IMR-90 (cell line): Measurements from ENCODE around the gene AKT1S1. TPM values are rescaled to one million over a fixed set of nuclear protein-coding genes. Genes with fewer than 3 reads are reported as not detected.

Experiments used
- ATAC-seq: fragments of 200-7000 bp; cut with Tn5 transposase; 2 replicates; pipeline ENCODE4 v1.9.1; 2020; ENCODE audit warnings: low read depth, mild to moderate bottlenecking, moderate library complexity
- BruUV-seq: library from RNA; stranded (reverse); fragments of 400-500 nt; replicated peaks from 2 replicates; lab custom pipeline; 2021; lab: Mats Ljungman, UMichigan
- CTCF ChIA-PET: fragments of 300-600 bp; formaldehyde crosslinking; extraction: SDS; loops from one replicate; lab custom pipeline; 2021; ENCODE audit warnings: antibody characterized with exemption; lab: Yijun Ruan, JAX
- POLR2A ChIA-PET: fragments of 300-600 bp; sonication (Branson Sonifier 250); formaldehyde crosslinking; loops from one replicate; lab custom pipeline; 2022; ENCODE audit warnings: antibody characterized with exemption; ENCODE audit not compliant: unreplicated experiment; lab: Charles Lee
- DNase-seq: peaks from one replicate; pipeline ENCODE4 v3.0.0; 2013
- H2AFZ ChIP-seq: replicated peaks from 2 replicates; pipeline ENCODE3; 2013; ENCODE audit warnings: low read length, mild to moderate bottlenecking; ENCODE audit not compliant: poor library complexity
- H2AK5ac ChIP-seq: 2 replicates; pipeline ENCODE4 v1.6.1; 2013; ENCODE audit warnings: low read depth, low read length, inconsistent platforms
- H2AK9ac ChIP-seq: replicated peaks from 2 replicates; pipeline ENCODE3; 2013; ENCODE audit warnings: mild to moderate bottlenecking, low read depth, low read length, moderate library complexity; ENCODE audit not compliant: poor library complexity
- H2BK120ac ChIP-seq: 2 replicates; pipeline ENCODE4 v1.6.1; 2013; ENCODE audit warnings: low read depth, low read length, inconsistent platforms
- H2BK15ac ChIP-seq: 3 replicates; pipeline ENCODE4 v1.6.1; 2013; ENCODE audit warnings: low read depth, low read length, inconsistent platforms
- H2BK20ac ChIP-seq: 2 replicates; pipeline ENCODE4 v1.6.1; 2013; ENCODE audit warnings: low read depth, mild to moderate bottlenecking, inconsistent platforms, low read length, moderate library complexity
- H2BK5ac ChIP-seq: 2 replicates; pipeline ENCODE4 v1.6.1; 2013; ENCODE audit warnings: mild to moderate bottlenecking, low read depth, low read length, inconsistent platforms; ENCODE audit not compliant: poor library complexity, severe bottlenecking
- H3K14ac ChIP-seq: replicated peaks from 2 replicates; pipeline ENCODE4 v1.6.1; 2013; ENCODE audit warnings: low read depth, low read length, inconsistent platforms
- H3K18ac ChIP-seq: 2 replicates; pipeline ENCODE4 v1.6.1; 2013; ENCODE audit warnings: low read depth, low read length, control low read depth
- H3K23ac ChIP-seq: 2 replicates; pipeline ENCODE4 v1.6.1; 2013; ENCODE audit warnings: low read depth, low read length, inconsistent platforms
- H3K27ac ChIP-seq: 2 replicates; pipeline ENCODE4 v1.5.1; 2013; ENCODE audit warnings: mild to moderate bottlenecking, control low read depth, low read length; ENCODE audit not compliant: insufficient read depth
- H3K27me3 ChIP-seq: 2 replicates; pipeline ENCODE4 v1.6.1; 2013; ENCODE audit warnings: low read length; ENCODE audit not compliant: control insufficient read depth, insufficient read depth
- H3K36me3 ChIP-seq: 2 replicates; pipeline ENCODE4 v1.6.1; 2013; ENCODE audit warnings: low read length, mixed read lengths; ENCODE audit not compliant: control insufficient read depth, insufficient read depth
- H3K4ac ChIP-seq: 2 replicates; pipeline ENCODE4 v1.6.1; 2013; ENCODE audit warnings: low read depth, low read length, inconsistent platforms
- H3K4me1 ChIP-seq: 2 replicates; pipeline ENCODE4 v1.6.1; 2013; ENCODE audit warnings: low read length, mixed read lengths; ENCODE audit not compliant: control insufficient read depth, insufficient read depth
- H3K4me2 ChIP-seq: 2 replicates; pipeline ENCODE4 v1.6.1; 2013; ENCODE audit warnings: low read depth, mild to moderate bottlenecking, control low read depth, low read length, moderate library complexity
- H3K4me3 ChIP-seq: 2 replicates; pipeline ENCODE4 v1.5.1; 2013; ENCODE audit warnings: low read depth, mild to moderate bottlenecking, control low read depth, low read length, moderate library complexity; ENCODE audit not compliant: insufficient read depth
- H3K56ac ChIP-seq: 2 replicates; pipeline ENCODE4 v1.6.1; 2013; ENCODE audit warnings: low read length, inconsistent platforms; ENCODE audit not compliant: insufficient read depth; ENCODE audit errors: extremely low read depth
- H3K79me1 ChIP-seq, 2 experiments: 2 replicates each; pipeline ENCODE4 v1.6.1; 2013; ENCODE audit warnings: low read length in 2 of 2, inconsistent platforms in 1 of 2, low read depth in 1 of 2
- H3K9ac ChIP-seq: 2 replicates; pipeline ENCODE4 v1.6.1; 2013; ENCODE audit warnings: low read depth, low read length, control low read depth
- H3K9me1 ChIP-seq: 2 replicates; pipeline ENCODE4 v1.6.1; 2013; ENCODE audit warnings: low read length, inconsistent platforms; ENCODE audit not compliant: insufficient read depth
- H3K9me3 ChIP-seq: 2 replicates; pipeline ENCODE4 v1.6.1; 2013; ENCODE audit warnings: low read length; ENCODE audit not compliant: control insufficient read depth, insufficient read depth
- H4K20me1 ChIP-seq: 2 replicates; pipeline ENCODE4 v1.6.1; 2013; ENCODE audit warnings: low read length, inconsistent platforms; ENCODE audit not compliant: insufficient read depth
- H4K5ac ChIP-seq: 2 replicates; pipeline ENCODE4 v1.6.1; 2013; ENCODE audit warnings: mild to moderate bottlenecking, low read depth, low read length, control low read depth
- H4K8ac ChIP-seq, 2 experiments: 2 replicates each; pipeline ENCODE4 v1.6.1; 2013; ENCODE audit warnings: low read depth in 2 of 2, low read length in 2 of 2, control low read depth in 1 of 2, inconsistent platforms in 1 of 2
- H4K91ac ChIP-seq: 2 replicates; pipeline ENCODE4 v1.6.1; 2013; ENCODE audit warnings: low read depth, low read length, inconsistent platforms; ENCODE audit not compliant: insufficient read depth
- BHLHE40 ChIP-seq: fragments of 150-350 bp; IDR thresholded peaks from 2 replicates; pipeline ENCODE4 v1.6.1; 2016; ENCODE audit warnings: mild to moderate bottlenecking, low read depth, low read length
- CEBPB ChIP-seq: IDR thresholded peaks from 2 replicates; pipeline ENCODE4 v1.6.1; 2012; ENCODE audit warnings: low read depth, low read length, improper control_type of control experiment
- CHD1 ChIP-seq: IDR thresholded peaks from 2 replicates; pipeline ENCODE4 v1.6.1; 2012; ENCODE audit warnings: low read depth, low read length, improper control_type of control experiment
- FOS ChIP-seq: fragments of 150-350 bp; IDR thresholded peaks from 2 replicates; pipeline ENCODE4 v1.6.1; 2016; ENCODE audit warnings: low read depth, low read length
- MAFK ChIP-seq: IDR thresholded peaks from 2 replicates; pipeline ENCODE4 v1.6.1; 2012; ENCODE audit warnings: low read depth, low read length, improper control_type of control experiment
- MAZ ChIP-seq: IDR thresholded peaks from 2 replicates; pipeline ENCODE4 v1.6.1; 2012; ENCODE audit warnings: low read depth, mild to moderate bottlenecking, low read length, improper control_type of control experiment, moderate library complexity, borderline replicate concordance
- MXI1 ChIP-seq: IDR thresholded peaks from 2 replicates; pipeline ENCODE4 v1.6.1; 2012; ENCODE audit warnings: low read depth, mild to moderate bottlenecking, low read length, moderate library complexity, borderline replicate concordance
- NFE2L2 ChIP-seq: fragments of 150-350 bp; IDR thresholded peaks from 2 replicates; pipeline ENCODE4 v1.6.1; 2016; ENCODE audit warnings: low read depth, mild to moderate bottlenecking, low read length
- POLR2A ChIP-seq: IDR thresholded peaks from 2 replicates; pipeline ENCODE4 v1.6.1; 2012; ENCODE audit warnings: mild to moderate bottlenecking, low read depth, low read length
- RAD21 ChIP-seq: IDR thresholded peaks from 2 replicates; pipeline ENCODE4 v1.6.1; 2012; ENCODE audit warnings: low read length, improper control_type of control experiment
- RCOR1 ChIP-seq: IDR thresholded peaks from 2 replicates; pipeline ENCODE4 v1.6.1; 2012; ENCODE audit warnings: mild to moderate bottlenecking, low read length, improper control_type of control experiment; ENCODE audit not compliant: insufficient replicate concordance
- RFX5 ChIP-seq: IDR thresholded peaks from 2 replicates; pipeline ENCODE4 v1.8.0; 2012; ENCODE audit warnings: low read depth, mild to moderate bottlenecking, low read length, moderate library complexity
- SMC3 ChIP-seq: fragments of 150-350 bp; IDR thresholded peaks from 2 replicates; pipeline ENCODE4 v1.6.1; 2016; ENCODE audit warnings: low read depth, mild to moderate bottlenecking, antibody characterized with exemption, low read length, moderate library complexity
- WGBS, 2 experiments: methylation state at CpG; one replicate each; pipeline versions ENCODE4 v1.1.5 to v1.1.7; 2013; ENCODE audit warnings: missing lambda C conversion rate in 2 of 2; ENCODE audit not compliant: insufficient read length in 1 of 2; ENCODE audit errors: extremely low coverage in 2 of 2; 5-methylcytosine and 5-hydroxymethylcytosine counted together
- dilution Hi-C: fragments of 300-500 bp; cut with HindIII; formaldehyde crosslinking; loops from one replicate; pipeline ENCODE4 v1.14.3; 2018; ENCODE audit warnings: low sequenced_read_pairs; ENCODE audit not compliant: unreplicated experiment
- in situ Hi-C: fragments of 300-500 bp; cut with MboI; formaldehyde crosslinking; loops from 3 replicates; pipeline ENCODE4 v1.14.3; 2019; ENCODE audit warnings: low sequenced_read_pairs, inconsistent platforms, mixed read lengths
- intact Hi-C: fragments of 100-400 bp; cut with micrococcal nuclease; formaldehyde crosslinking; loops from 2 replicates; pipeline ENCODE4 v1.10.0; 2022
- polyA plus RNA-seq, 3 experiments: library from polyadenylated mRNA; depleted of rRNA; stranded (reverse); fragments of >200 nt; gene quantifications; 2 replicates each; pipeline ENCODE4 v1.2.3, GENCODE V29; 2012; ENCODE audit warnings: low replicate concordance in 1 of 3
- total RNA-seq: library from RNA; depleted of rRNA; stranded (reverse); fragments of >200 nt; gene quantifications from 2 replicates; pipeline ENCODE4 v1.2.3, GENCODE V29; 2012
- TF ChIP-seq, protein P1 (sequence below): fragments of 150-350 bp; IDR thresholded peaks from 2 replicates; pipeline ENCODE4 v1.6.1; 2017; ENCODE audit warnings: mild to moderate bottlenecking, antibody characterized with exemption, low read length, low read depth
- TF ChIP-seq, protein P2 (sequence below): conservative IDR thresholded peaks from 2 replicates; pipeline ENCODE4 v1.5.1; 2012; ENCODE audit warnings: mild to moderate bottlenecking, low read depth, low read length, improper control_type of control experiment
- TF ChIP-seq, protein P3 (sequence below): fragments of 150-350 bp; IDR thresholded peaks from 2 replicates; pipeline ENCODE4 v1.6.1; 2016; ENCODE audit warnings: low read depth, mild to moderate bottlenecking, low read length, moderate library complexity, borderline replicate concordance

AKT1S1 gene
- total and polyA plus RNA-seq, 2 of the 4 experiments (the other 2 are of a cell fraction), result 3.6 to 54.4 TPM

DNA sequence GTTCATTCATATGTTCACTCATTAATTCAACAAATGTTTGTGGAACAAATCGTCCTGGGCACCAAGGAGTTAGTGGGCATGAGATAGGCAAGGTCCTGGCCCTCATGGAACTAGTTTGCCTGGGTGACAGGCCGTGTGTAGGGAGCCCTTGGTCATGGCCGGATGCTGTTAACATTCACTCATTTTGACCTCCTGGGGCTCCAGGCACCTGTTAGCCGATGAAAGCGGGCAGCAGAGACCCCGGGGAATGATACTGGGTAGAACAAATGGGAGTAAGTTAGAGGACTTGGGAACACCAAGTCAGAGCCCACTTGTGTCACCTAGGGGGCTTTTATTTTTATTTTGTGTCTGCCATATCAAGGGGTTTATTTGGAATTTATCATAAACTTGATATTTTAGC lies 52.5 kb downstream of the AKT1S1 start:
- no peak overlapping the region for H4K91ac ChIP-seq
- WGBS, 2 experiments, result 80% methylated on average over 1 of the region's 6 CpGs; no CpG with 5 or more reads in 1 of the 2 experiments
- no peak overlapping the region for H2BK120ac ChIP-seq
- no peak overlapping the region for H3K56ac ChIP-seq
- H3K4me3 ChIP-seq, result no peak overlapping the region
- H3K9ac ChIP-seq, result no peak overlapping the region
- H3K14ac ChIP-seq, result no peak overlapping the region
- H2BK5ac ChIP-seq, result no peak overlapping the region
- no peak overlapping the region for H2AK5ac ChIP-seq
- peaks cover 26% of the 10 kb centered on the region for H4K20me1 ChIP-seq
- H3K36me3 ChIP-seq, result peaks cover 34% of the 10 kb centered on the region
- in situ Hi-C loops, result no loop called here
- H3K18ac ChIP-seq, result no peak overlapping the region
- no peaks in the 10 kb centered on the region for H3K9me3 ChIP-seq
- no peak overlapping the region for H2AK9ac ChIP-seq
- no peaks in the 10 kb centered on the region for H3K27me3 ChIP-seq
- H3K23ac ChIP-seq, result no peak overlapping the region
- ChIA-PET CTCF (no interaction called here), POLR2A (no interaction called here)
- H3K79me1 ChIP-seq, result peaks cover 15 to 69% of the 10 kb centered on the region in 2 experiments
- TF ChIP-seq, protein P1, sequence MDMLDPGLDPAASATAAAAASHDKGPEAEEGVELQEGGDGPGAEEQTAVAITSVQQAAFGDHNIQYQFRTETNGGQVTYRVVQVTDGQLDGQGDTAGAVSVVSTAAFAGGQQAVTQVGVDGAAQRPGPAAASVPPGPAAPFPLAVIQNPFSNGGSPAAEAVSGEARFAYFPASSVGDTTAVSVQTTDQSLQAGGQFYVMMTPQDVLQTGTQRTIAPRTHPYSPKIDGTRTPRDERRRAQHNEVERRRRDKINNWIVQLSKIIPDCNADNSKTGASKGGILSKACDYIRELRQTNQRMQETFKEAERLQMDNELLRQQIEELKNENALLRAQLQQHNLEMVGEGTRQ, result no peak
- TF ChIP-seq, protein P2, sequence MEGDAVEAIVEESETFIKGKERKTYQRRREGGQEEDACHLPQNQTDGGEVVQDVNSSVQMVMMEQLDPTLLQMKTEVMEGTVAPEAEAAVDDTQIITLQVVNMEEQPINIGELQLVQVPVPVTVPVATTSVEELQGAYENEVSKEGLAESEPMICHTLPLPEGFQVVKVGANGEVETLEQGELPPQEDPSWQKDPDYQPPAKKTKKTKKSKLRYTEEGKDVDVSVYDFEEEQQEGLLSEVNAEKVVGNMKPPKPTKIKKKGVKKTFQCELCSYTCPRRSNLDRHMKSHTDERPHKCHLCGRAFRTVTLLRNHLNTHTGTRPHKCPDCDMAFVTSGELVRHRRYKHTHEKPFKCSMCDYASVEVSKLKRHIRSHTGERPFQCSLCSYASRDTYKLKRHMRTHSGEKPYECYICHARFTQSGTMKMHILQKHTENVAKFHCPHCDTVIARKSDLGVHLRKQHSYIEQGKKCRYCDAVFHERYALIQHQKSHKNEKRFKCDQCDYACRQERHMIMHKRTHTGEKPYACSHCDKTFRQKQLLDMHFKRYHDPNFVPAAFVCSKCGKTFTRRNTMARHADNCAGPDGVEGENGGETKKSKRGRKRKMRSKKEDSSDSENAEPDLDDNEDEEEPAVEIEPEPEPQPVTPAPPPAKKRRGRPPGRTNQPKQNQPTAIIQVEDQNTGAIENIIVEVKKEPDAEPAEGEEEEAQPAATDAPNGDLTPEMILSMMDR, result no peak
- TF ChIP-seq RAD21, result no peak
- TF ChIP-seq CEBPB, result no peak
- no peak for TF ChIP-seq NFE2L2
- TF ChIP-seq BHLHE40, result no peak
- no peak for TF ChIP-seq RCOR1
- no peak for TF ChIP-seq MXI1
- TF ChIP-seq SMC3, result no peak
- no peak for TF ChIP-seq POLR2A
- TF ChIP-seq MAFK, result no peak
- TF ChIP-seq FOS, result no peak
- TF ChIP-seq, protein P3, sequence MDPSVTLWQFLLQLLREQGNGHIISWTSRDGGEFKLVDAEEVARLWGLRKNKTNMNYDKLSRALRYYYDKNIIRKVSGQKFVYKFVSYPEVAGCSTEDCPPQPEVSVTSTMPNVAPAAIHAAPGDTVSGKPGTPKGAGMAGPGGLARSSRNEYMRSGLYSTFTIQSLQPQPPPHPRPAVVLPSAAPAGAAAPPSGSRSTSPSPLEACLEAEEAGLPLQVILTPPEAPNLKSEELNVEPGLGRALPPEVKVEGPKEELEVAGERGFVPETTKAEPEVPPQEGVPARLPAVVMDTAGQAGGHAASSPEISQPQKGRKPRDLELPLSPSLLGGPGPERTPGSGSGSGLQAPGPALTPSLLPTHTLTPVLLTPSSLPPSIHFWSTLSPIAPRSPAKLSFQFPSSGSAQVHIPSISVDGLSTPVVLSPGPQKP, result no peak
- TF ChIP-seq MAZ, result no peak
- no peak for TF ChIP-seq CHD1
- TF ChIP-seq RFX5, result no peak
- no peaks in the 10 kb centered on the region; the same call in 1 of the 2 replicates for H3K9me1 ChIP-seq
- no peak overlapping the region for H4K8ac ChIP-seq
- intact Hi-C loops, result no loop called here
- DNase-seq (no peak), ATAC-seq (no peak)
- dilution Hi-C loops, result no loop called here
- no peak overlapping the region for H3K27ac ChIP-seq
- H3K4me2 ChIP-seq, result no peak overlapping the region
- no peak overlapping the region for H2AFZ ChIP-seq
- H4K5ac ChIP-seq, result no peak overlapping the region
- no peaks in the 10 kb centered on the region for H3K4me1 ChIP-seq
- no peak overlapping the region for H2BK20ac ChIP-seq
- no TSS peak for BruUV-seq
- no peak overlapping the region for H3K4ac ChIP-seq
- no peak overlapping the region for H2BK15ac ChIP-seq
